Heart right ventricle (tissue), 16 donors: ENCODE results near the gene HEXIM1. TPM values are rescaled to one million over a fixed set of nuclear protein-coding genes. Genes with fewer than 3 reads are reported as not detected.

Experiments used
- ATAC-seq, 8 donors: fragments of 200-7000 bp; cut with Tn5 transposase; one replicate each; pipeline ENCODE4 v1.9.1; 2020; ENCODE audit warnings: mild to moderate bottlenecking in 8 of 8, moderate library complexity in 8 of 8, moderate number of reproducible peaks in 1 of 8
- DNase-seq, 2 donors: peaks; one replicate each; pipeline ENCODE4 v3.0.0-alpha.2; 2020
- H3K27ac ChIP-seq, 10 donors: fragments of 200-600 bp; sonication (generic) in 2 of 10; one replicate each; pipeline versions ENCODE4 v1.5.0 to v1.8.0; 2020 to 2022; ENCODE audit warnings: mild to moderate bottlenecking in 3 of 10
- H3K27me3 ChIP-seq, 7 donors: fragments of 200-600 bp; one replicate each; pipeline ENCODE4 v1.8.0; 2021 to 2022; ENCODE audit warnings: mild to moderate bottlenecking in 2 of 7
- H3K36me3 ChIP-seq, 9 donors: fragments of 200-600 bp; sonication (generic) in 1 of 9; one replicate each; pipeline versions ENCODE4 v1.5.0 to v1.8.0; 2020 to 2022; ENCODE audit warnings: mild to moderate bottlenecking in 2 of 9
- H3K4me1 ChIP-seq, 9 donors: fragments of 200-600 bp; sonication (generic) in 1 of 9; one replicate each; pipeline versions ENCODE4 v1.5.0 to v1.8.0; 2020 to 2022; ENCODE audit warnings: mild to moderate bottlenecking in 4 of 9
- H3K4me3 ChIP-seq, 10 donors: fragments of 200-600 bp; sonication (generic) in 2 of 10; one replicate each; pipeline versions ENCODE4 v1.5.0 to v1.8.0; 2020 to 2022; ENCODE audit warnings: mild to moderate bottlenecking in 7 of 10, moderate library complexity in 2 of 10
- H3K9me3 ChIP-seq, 11 donors: fragments of 200-600 bp in 10 of 11; sonication (generic) in 2 of 11; one replicate each; pipeline versions ENCODE4 v1.5.0 to v1.8.0; 2013 to 2022; ENCODE audit warnings: mild to moderate bottlenecking in 2 of 11, control low read depth in 1 of 11, moderate library complexity in 1 of 11
- CTCF ChIP-seq, 9 donors: fragments of 200-600 bp; sonication (generic) in 2 of 9; IDR thresholded peaks; one replicate each; pipeline versions ENCODE4 v1.5.0 to v1.8.0; 2021 to 2022; ENCODE audit warnings: antibody characterized with exemption in 9 of 9, mild to moderate bottlenecking in 5 of 9, moderate library complexity in 1 of 9
- WGBS, 2 donors: extraction: QIAGEN DNeasy Blood & Tissue Kit; methylation state at CpG; one replicate each; pipeline ENCODE4 v1.1.7; 2013; ENCODE audit warnings: inconsistent platforms in 1 of 2; 5-methylcytosine and 5-hydroxymethylcytosine counted together
- intact Hi-C, 10 donors: fragments of 100-400 bp; cut with DNase I; formaldehyde crosslinking; loops; one replicate each; pipeline versions ENCODE4 v1.11.1 to v1.14.2; 2022
- polyA plus RNA-seq, 2 donors: library from polyadenylated mRNA; stranded (reverse); fragments of 200-250 nt; gene quantifications; one replicate each; pipeline ENCODE4 v1.2.3, GENCODE V29; 2013
- total RNA-seq, 10 donors: library from RNA; stranded (reverse); fragmentation: NEBNext Ultra II Directional in 3 of 10; extraction: Animal tissue kit (Norgen Biotek cat#: 25700) in 3 of 10; gene quantifications; one replicate each; pipeline versions ENCODE4 v1.2.1 to v1.2.4, GENCODE V29; 2021 to 2023
- donor health status: Arrhythmogenic right ventricular cardiomyopathy.
- donor health status: ischemic (EF 13 %, LVEDD 7.1; RV severe dilation, severe dysfunction).
- donor health status: healthy with polysubstance abuse.
- donor health status: DM: no; HTN: yes; CAD: no.
- donor health status: DM: no; HTN: no; CAD: no.
- donor health status: ischemic (EF 25% LVEDD 6.9; RV normal size, moderate dysfunction).
- donor health status: ischemic (EF 25% LVEDD 5.7; RV mildly dilated, moderate dysfunction).
- donor health status: healthy.
- donor health status: DM: yes; HTN: yes; CAD: no.
- donor health status: Ischemic cardiomyopathy.
- donor health status: ischemic (EF 35%, LVEDD 5.7; RV mildly dilated, moderate dysfunction).
- donor health status: nonischemic (EF 11% LVEDD 7.7; RV severe dilation, severe dysfunction).
- donor health status: DM: yes; HTN: yes; CAD: no.
- donor health status: PGD.
- donor health status: ischemic (EF 29% LVEDD 5.4; RV normal size, mild dysfunction).
- donor health status: nonischemic (EF 23%, LVEDD 6.1; RV moderate dilation, normal function).

HEXIM1 gene
- total and polyA plus RNA-seq, 12 donors, result 8.4 to 37.4 (median 18.3) TPM

GRCh38 chr17:45128989-45129388 lies 19.3 kb upstream of the HEXIM1 start:
- H3K4me1 ChIP-seq, result peaks cover 40 to 77% (median 67%) of the 10 kb centered on the region in 9 donors
- DNase-seq (no peak), ATAC-seq (no peak)
- no peaks in the 10 kb centered on the region for H3K27me3 ChIP-seq
- TF ChIP-seq CTCF (IDR thresholded peaks at IDR 0.05), result no peak
- 98% methylated on average over 2 of the region's 2 CpGs for WGBS, 2 donors
- intact Hi-C loops, result loop anchor here in 1 of 10 donors (10.0 kb wide), 1 partner anchor 354 kb away; no protein-coding TSS in a partner anchor
- H3K27ac ChIP-seq, result peak overlapping the region in 9 of 10 donors; percentile 59 to 97 (median 88)
- H3K36me3 ChIP-seq, result no peaks in the 10 kb centered on the region
- H3K4me3 ChIP-seq, result no peak overlapping the region
- H3K9me3 ChIP-seq, result no peaks in the 10 kb centered on the region

GRCh38 chr17:45129426-45129939 lies 18.8 kb upstream of the HEXIM1 start:
- peak overlapping the region in 9 of 10 donors; percentile 59 to 97 (median 88) for H3K27ac ChIP-seq
- no peaks in the 10 kb centered on the region for H3K36me3 ChIP-seq
- intact Hi-C loops, result loop anchor here in 1 of 10 donors (10.0 kb wide), 1 partner anchor 355 kb away; no protein-coding TSS in a partner anchor
- no peak for TF ChIP-seq CTCF (IDR thresholded peaks at IDR 0.05)
- ATAC-seq (peak in 4 of 8 donors; percentile 3 to 25 (median 10)), DNase-seq (peak in 1 of 2 donors; percentile 45)
- H3K4me1 ChIP-seq, result peaks cover 35 to 72% (median 62%) of the 10 kb centered on the region in 9 donors
- H3K9me3 ChIP-seq, result no peaks in the 10 kb centered on the region
- no peaks in the 10 kb centered on the region for H3K27me3 ChIP-seq
- H3K4me3 ChIP-seq, result no peak overlapping the region
- WGBS, 2 donors, result 44 to 54% methylated on average over 10 of the region's 10 CpGs

- WGBS, 2 donors, result 54 to 64% methylated on average over 13 of the region's 13 CpGs
- ATAC-seq (peak in 1 of 8 donors; percentile 1), DNase-seq (no peak)
- Histone ChIP-seq H3K9me3 (no peaks in the 10 kb centered on the region), H3K36me3 (no peaks in the 10 kb centered on the region), H3K4me3 (peak overlapping the region in 1 of 10 donors; percentile 97), H3K27me3 (no peaks in the 10 kb centered on the region), H3K4me1 (peaks cover 34 to 68% (median 58%) of the 10 kb centered on the region in 9 donors), H3K27ac (peak overlapping the region in 9 of 10 donors; percentile 59 to 97 (median 88))
- intact Hi-C loops, result loop anchor here in 6 of 10 donors (2.0 to 10.0 kb wide), 8 partner anchors 15 to 355 kb away; partner anchors contain the start of gene NMT1 (in 1 of the 6)
- no peak for TF ChIP-seq CTCF (IDR thresholded peaks at IDR 0.05)
Observed at GRCh38 chr17:45129940-45130680, 18.2 kb upstream of the HEXIM1 start.
